GM10266 (cell line): ENCODE data around the gene KIF13A.

Experiments
- DNase-seq: peaks from one replicate; pipeline ENCODE4 v3.0.0; 2012; ENCODE audit errors: extremely low spot score
- CTCF ChIP-seq: IDR thresholded peaks from 2 replicates; pipeline ENCODE4 v1.5.1; 2012; ENCODE audit warnings: mild to moderate bottlenecking, low read depth; ENCODE audit not compliant: control insufficient read depth, insufficient read depth; ENCODE audit errors: missing control alignments

Gene KIF13A

GRCh38 chr6:17904491-17905120, 82.8 kb downstream of the KIF13A start:
- no peak for TF ChIP-seq CTCF
- no peak for DNase-seq

GRCh38 chr6:17902974-17903373, 84.5 kb downstream of the KIF13A start:
- TF ChIP-seq CTCF: no peak
- no peak for DNase-seq

- no peak for DNase-seq
- TF ChIP-seq CTCF: no peak
Measured at GRCh38 chr6:17901493-17901892, 85.9 kb downstream of the KIF13A start.

GRCh38 chr6:17900011-17900410, 87.4 kb downstream of the KIF13A start:
- TF ChIP-seq CTCF: no peak
- no peak for DNase-seq

- no peak for TF ChIP-seq CTCF
- DNase-seq: no peak
Measured at GRCh38 chr6:17899491-17899890, 87.9 kb downstream of the KIF13A start.

- DNase-seq: no peak
Measured at GRCh38 chr6:17897681-17898080, 89.8 kb downstream of the KIF13A start.

More at GRCh38 chr6:17897681-17898080, 89.8 kb downstream of the KIF13A start:
- TF ChIP-seq CTCF: no peak
